Gastrocnemius medialis (tissue), 4 donors: ENCODE measurements around the gene NSMCE1.

Experiments used
- POLR2A ChIP-seq, 2 donors: fragments of 450-650 bp; IDR thresholded peaks; one replicate each; pipeline ENCODE4 v1.6.1; 2017; ENCODE audit warnings: antibody characterized with exemption in 2 of 2, mild to moderate bottlenecking in 2 of 2, moderate library complexity in 2 of 2
- TF ChIP-seq, protein P1 (sequence below), 5 experiments: fragments of 450-650 bp in 3 of 5; fragments of 200-600 bp in 2 of 5; sonication (generic) in 2 of 5; IDR thresholded peaks in 4 of 5; conservative IDR thresholded peaks in 1 of 5; 1 replicate in 4 of 5; 2 replicates in 1 of 5; pipeline ENCODE4 v1.5.1; 2016 to 2019; ENCODE audit warnings: antibody characterized with exemption in 5 of 5, mild to moderate bottlenecking in 3 of 5, moderate library complexity in 3 of 5

DNA sequence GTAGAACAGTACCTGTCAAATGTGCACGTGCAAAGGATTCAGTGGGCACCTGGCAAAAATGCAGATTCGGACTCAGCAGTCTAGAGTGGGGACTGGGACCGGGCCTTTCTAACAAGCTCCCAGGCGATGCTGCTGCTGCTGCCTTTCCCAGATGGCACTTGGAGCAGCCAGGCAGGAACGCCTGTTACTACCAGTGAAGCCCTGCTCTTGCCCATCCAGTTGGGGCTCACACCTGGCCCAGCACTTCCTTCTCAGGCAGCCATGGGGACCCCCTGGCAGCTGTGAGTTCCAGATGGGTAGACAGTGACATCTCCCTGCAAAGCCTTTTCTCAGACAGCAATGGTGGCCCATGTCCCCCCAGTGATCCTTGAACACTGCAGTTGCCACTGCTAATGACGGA lies 34.8 kb downstream of the NSMCE1 start:
- no peak for TF ChIP-seq POLR2A (IDR thresholded peaks at IDR 0.05)
- TF ChIP-seq, protein P1, sequence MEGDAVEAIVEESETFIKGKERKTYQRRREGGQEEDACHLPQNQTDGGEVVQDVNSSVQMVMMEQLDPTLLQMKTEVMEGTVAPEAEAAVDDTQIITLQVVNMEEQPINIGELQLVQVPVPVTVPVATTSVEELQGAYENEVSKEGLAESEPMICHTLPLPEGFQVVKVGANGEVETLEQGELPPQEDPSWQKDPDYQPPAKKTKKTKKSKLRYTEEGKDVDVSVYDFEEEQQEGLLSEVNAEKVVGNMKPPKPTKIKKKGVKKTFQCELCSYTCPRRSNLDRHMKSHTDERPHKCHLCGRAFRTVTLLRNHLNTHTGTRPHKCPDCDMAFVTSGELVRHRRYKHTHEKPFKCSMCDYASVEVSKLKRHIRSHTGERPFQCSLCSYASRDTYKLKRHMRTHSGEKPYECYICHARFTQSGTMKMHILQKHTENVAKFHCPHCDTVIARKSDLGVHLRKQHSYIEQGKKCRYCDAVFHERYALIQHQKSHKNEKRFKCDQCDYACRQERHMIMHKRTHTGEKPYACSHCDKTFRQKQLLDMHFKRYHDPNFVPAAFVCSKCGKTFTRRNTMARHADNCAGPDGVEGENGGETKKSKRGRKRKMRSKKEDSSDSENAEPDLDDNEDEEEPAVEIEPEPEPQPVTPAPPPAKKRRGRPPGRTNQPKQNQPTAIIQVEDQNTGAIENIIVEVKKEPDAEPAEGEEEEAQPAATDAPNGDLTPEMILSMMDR (IDR thresholded peaks at IDR 0.05 in 4 of 5, conservative IDR thresholded peaks at IDR 0.05 in 1 of 5), result no peak
